CD4-positive, alpha-beta T cell (primary cell): ENCODE results near the gene PCBP1. TPM values are rescaled to one million over a fixed set of nuclear protein-coding genes. Genes with fewer than 3 reads are reported as not detected.

Experiments
- ATAC-seq: fragments of 200-7000 bp; cut with Tn5 transposase; one replicate; pipeline ENCODE4 v1.10.0; 2022; ENCODE audit warnings: mild to moderate bottlenecking; ENCODE audit not compliant: poor library complexity
- CTCF ChIA-PET: fragments of 350-600 bp; sonication (Branson Sonifier 250); formaldehyde crosslinking; loops from one replicate; lab custom pipeline; 2021; ENCODE audit warnings: antibody characterized with exemption, inconsistent platforms; lab: Charles Lee
- POLR2A ChIA-PET: fragments of 350-600 bp; sonication (Branson Sonifier 250); formaldehyde crosslinking; loops from one replicate; lab custom pipeline; 2021; ENCODE audit warnings: antibody characterized with exemption, inconsistent platforms; lab: Charles Lee
- DNase-seq, 14 experiments: peaks; one replicate each; pipeline ENCODE4 v3.0.0-alpha.2; 2013 to 2020; ENCODE audit warnings: mixed read lengths in 2 of 14
- H3K27ac ChIP-seq, 2 donors: one replicate each; pipeline versions ENCODE4 v1.5.1 to v1.7.0; 2013; ENCODE audit warnings: low read length in 2 of 2, low read depth in 1 of 2, mild to moderate bottlenecking in 1 of 2
- H3K27me3 ChIP-seq, 2 experiments: 1 replicate in 1 of 2; 2 replicates in 1 of 2; pipeline versions ENCODE4 v1.6.1 to v1.7.0; 2013; ENCODE audit warnings: low read length in 2 of 2, control low read depth in 1 of 2, mild to moderate bottlenecking in 1 of 2, moderate library complexity in 1 of 2; ENCODE audit not compliant: insufficient read depth in 2 of 2, control insufficient read depth in 1 of 2
- H3K36me3 ChIP-seq: one replicate; pipeline ENCODE4 v1.6.1; 2013; ENCODE audit warnings: low read length, control low read depth; ENCODE audit not compliant: insufficient read depth
- H3K4me1 ChIP-seq: one replicate; pipeline ENCODE4 v1.6.1; 2013; ENCODE audit warnings: low read length, control low read depth; ENCODE audit not compliant: insufficient read depth
- H3K4me3 ChIP-seq: one replicate; pipeline ENCODE4 v1.5.1; 2013; ENCODE audit warnings: mild to moderate bottlenecking, low read length, moderate library complexity
- H3K9me3 ChIP-seq, 2 experiments: 1 replicate in 1 of 2; 2 replicates in 1 of 2; pipeline versions ENCODE4 v1.6.1 to v1.7.0; 2013; ENCODE audit warnings: low read length in 2 of 2, mild to moderate bottlenecking in 2 of 2, control low read depth in 1 of 2, moderate library complexity in 1 of 2; ENCODE audit not compliant: control insufficient read depth in 1 of 2, insufficient read depth in 1 of 2
- H3K27ac Mint-ChIP-seq: one replicate; pipeline ENCODE4 v1.8.0; 2020; ENCODE audit warnings: mixed read lengths
- H3K27me3 Mint-ChIP-seq: one replicate; pipeline ENCODE4 v1.8.0; 2021; ENCODE audit warnings: mixed read lengths
- H3K36me3 Mint-ChIP-seq: one replicate; pipeline ENCODE4 v1.8.0; 2021; ENCODE audit warnings: low read depth, mixed read lengths
- H3K4me1 Mint-ChIP-seq: one replicate; pipeline ENCODE4 v1.8.0; 2021; ENCODE audit warnings: low read depth, mixed read lengths
- H3K4me3 Mint-ChIP-seq: one replicate; pipeline ENCODE4 v1.8.0; 2020; ENCODE audit warnings: mild to moderate bottlenecking, mixed read lengths
- H3K9me3 Mint-ChIP-seq: one replicate; pipeline ENCODE4 v1.8.0; 2020; ENCODE audit warnings: mixed read lengths
- intact Hi-C, 2 experiments: fragments of 100-400 bp; cut with DNase I in 1 of 2; cut with micrococcal nuclease in 1 of 2; formaldehyde crosslinking; loops; one replicate each; pipeline versions ENCODE4 v1.15.1 to v1.9.0; 2023 to 2025; cut with DNase I, micrococcal nuclease
- total RNA-seq, 174 experiments: library from RNA in 2 of 174; stranded (reverse) in 2 of 174; gene quantifications; one replicate each; pipeline ENCODE4 v1.2.3 and lab custom pipeline; 2021 to 2026
- TF ChIP-seq, protein P1 (sequence below): fragments of 200-600 bp; IDR thresholded peaks from one replicate; pipeline ENCODE4 v1.8.0; 2022; ENCODE audit warnings: antibody characterized with exemption, mild to moderate bottlenecking

PCBP1 gene
- total RNA-seq, 2 experiments from 2014 or later, result 228 to 233 TPM

DNA sequence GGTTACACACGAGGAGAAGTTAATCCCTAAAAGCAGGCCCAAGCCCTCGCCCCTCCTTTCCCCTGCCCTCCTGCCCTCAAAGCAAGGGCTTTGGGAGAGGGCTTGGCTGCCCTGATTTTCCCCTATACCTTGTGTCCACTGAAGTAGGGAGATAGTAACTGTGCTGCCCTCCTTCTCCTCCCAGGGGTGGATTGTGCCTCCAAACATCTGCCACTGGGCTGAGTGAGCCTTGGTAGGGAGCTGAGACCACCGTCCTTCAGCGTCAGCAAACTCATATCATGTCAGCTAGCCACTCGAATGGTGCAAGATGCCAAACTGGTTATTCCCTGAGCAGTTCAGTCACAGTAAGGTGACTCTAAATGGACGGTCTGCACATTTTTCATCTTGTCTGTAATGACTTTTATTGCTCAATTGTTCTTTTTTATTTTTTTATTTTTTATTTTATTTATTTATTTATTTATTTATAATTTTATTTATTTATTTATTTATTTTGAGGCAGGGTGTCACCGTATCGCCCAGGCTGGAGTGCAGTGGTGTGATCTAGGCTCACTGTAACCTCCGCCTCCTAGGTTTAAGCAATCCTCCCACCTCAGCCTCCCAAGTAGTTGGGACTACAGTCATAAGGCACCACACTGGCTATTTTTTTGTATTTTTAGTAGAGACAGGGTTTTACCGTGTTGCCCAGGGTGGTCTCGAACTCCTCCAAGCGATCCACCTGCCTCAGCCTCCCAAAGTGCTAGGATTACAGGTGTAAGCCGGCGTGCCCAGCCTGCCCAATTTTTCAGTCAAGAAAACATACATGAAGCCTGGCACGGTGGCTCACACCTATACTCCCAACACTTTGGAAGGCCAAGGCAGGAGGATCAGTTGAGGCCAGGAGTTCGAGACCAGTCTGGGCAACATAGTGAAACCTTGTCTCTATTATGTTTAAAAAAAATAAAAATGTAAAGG, 8.7 kb downstream of the PCBP1 start:
- Histone ChIP-seq H3K4me1 (peaks cover 48% of the 10 kb centered on the region), H3K36me3 (no peaks in the 10 kb centered on the region), H3K27me3 (no peaks in the 10 kb centered on the region), H3K9me3 (no peaks in the 10 kb centered on the region), H3K27ac (peak overlapping the region; percentile 74 to 80), H3K4me3 (peak overlapping the region; percentile 43)
- no peak for ATAC-seq
- Mint-ChIP-seq H3K4me3 (no peak overlapping the region), H3K36me3 (no peaks in the 10 kb centered on the region), H3K27ac (peak overlapping the region; percentile 96), H3K27me3 (no peaks in the 10 kb centered on the region), H3K9me3 (no peaks in the 10 kb centered on the region), H3K4me1 (peaks cover 40% of the 10 kb centered on the region)
- CTCF ChIA-PET, result interaction anchor here (1.1 to 2.8 kb wide), 7 partner anchors 9 to 95 kb away, joined by 3 to 9 read pairs (median 6); partner anchors contain the start of gene C2orf42
- POLR2A ChIA-PET, result interaction anchor here (1.0 to 15.0 kb wide), 12 partner anchors 9 to 182 kb away, joined by 3 to 932 read pairs (median 17); partner anchors contain the start of genes C2orf42, MXD1 and PCBP1
- intact Hi-C loops, result loop anchor here in 1 of 2 experiments (1.0 to 2.0 kb wide), 2 partner anchors 7 to 13 kb away; no protein-coding TSS in a partner anchor
- no peak for DNase-seq
- TF ChIP-seq, protein P1, sequence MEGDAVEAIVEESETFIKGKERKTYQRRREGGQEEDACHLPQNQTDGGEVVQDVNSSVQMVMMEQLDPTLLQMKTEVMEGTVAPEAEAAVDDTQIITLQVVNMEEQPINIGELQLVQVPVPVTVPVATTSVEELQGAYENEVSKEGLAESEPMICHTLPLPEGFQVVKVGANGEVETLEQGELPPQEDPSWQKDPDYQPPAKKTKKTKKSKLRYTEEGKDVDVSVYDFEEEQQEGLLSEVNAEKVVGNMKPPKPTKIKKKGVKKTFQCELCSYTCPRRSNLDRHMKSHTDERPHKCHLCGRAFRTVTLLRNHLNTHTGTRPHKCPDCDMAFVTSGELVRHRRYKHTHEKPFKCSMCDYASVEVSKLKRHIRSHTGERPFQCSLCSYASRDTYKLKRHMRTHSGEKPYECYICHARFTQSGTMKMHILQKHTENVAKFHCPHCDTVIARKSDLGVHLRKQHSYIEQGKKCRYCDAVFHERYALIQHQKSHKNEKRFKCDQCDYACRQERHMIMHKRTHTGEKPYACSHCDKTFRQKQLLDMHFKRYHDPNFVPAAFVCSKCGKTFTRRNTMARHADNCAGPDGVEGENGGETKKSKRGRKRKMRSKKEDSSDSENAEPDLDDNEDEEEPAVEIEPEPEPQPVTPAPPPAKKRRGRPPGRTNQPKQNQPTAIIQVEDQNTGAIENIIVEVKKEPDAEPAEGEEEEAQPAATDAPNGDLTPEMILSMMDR, result no peak

DNA sequence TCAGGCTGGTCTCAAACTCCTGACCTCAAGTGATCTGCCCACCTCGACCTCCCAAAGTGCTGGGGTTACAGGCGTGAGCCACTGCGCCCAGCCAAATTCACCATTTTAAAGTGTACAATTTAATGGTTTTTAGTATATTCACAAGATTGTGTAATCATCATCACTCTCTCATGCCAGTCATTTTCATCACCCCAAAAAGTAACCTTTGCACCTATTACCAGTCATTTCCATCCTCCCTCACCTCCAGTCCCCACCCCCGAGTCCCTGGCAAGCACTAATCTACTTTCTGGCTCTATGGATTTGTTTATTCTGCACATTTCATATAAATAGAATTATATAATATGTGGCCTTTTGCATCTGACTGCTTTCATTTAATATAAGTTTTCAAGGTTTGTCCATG, 10.8 kb downstream of the PCBP1 start:
- TF ChIP-seq, protein P1, result no peak
- CTCF ChIA-PET, result no interaction called here
- DNase-seq, result no peak
- no peak overlapping the region for H3K4me3 ChIP-seq
- H3K4me1 Mint-ChIP-seq, result peaks cover 36% of the 10 kb centered on the region
- no peaks in the 10 kb centered on the region for H3K9me3 Mint-ChIP-seq
- no peaks in the 10 kb centered on the region for H3K36me3 Mint-ChIP-seq
- no peak overlapping the region for H3K27ac ChIP-seq
- no peaks in the 10 kb centered on the region for H3K27me3 Mint-ChIP-seq
- peaks cover 32% of the 10 kb centered on the region for H3K4me1 ChIP-seq
- POLR2A ChIA-PET, result interaction anchor here (1.4 kb wide), 1 partner anchor 26 kb away, joined by 6 read pairs; no protein-coding TSS in a partner anchor
- intact Hi-C loops, result no loop called here
- no peaks in the 10 kb centered on the region for H3K9me3 ChIP-seq
- H3K36me3 ChIP-seq, result no peaks in the 10 kb centered on the region
- ATAC-seq, result no peak
- peak overlapping the region; percentile 43 for H3K27ac Mint-ChIP-seq
- no peaks in the 10 kb centered on the region for H3K27me3 ChIP-seq
- H3K4me3 Mint-ChIP-seq, result no peak overlapping the region

DNA sequence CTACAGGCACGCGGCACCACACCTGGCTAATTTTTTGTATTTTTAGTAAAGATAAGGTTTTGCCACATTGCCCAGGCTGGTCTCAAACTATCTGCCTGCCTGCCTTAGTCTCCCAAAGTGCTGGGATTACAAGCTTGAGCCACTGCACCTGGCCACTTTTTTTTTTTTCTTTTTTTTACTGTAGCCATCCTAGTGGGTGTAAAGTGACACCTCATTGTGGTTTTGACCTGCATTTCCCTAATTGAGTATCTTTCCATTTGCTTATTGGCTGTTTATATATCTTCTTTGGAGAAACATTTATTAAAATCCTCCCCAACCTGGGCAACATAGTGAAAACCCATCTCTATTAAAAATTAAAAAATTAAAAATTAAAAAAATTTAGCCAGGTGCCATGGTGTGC, 12.0 kb downstream of the PCBP1 start:
- Mint-ChIP-seq H3K9me3 (no peaks in the 10 kb centered on the region), H3K36me3 (no peaks in the 10 kb centered on the region), H3K27me3 (no peaks in the 10 kb centered on the region), H3K4me1 (peaks cover 36% of the 10 kb centered on the region), H3K27ac (no peak overlapping the region), H3K4me3 (no peak overlapping the region)
- intact Hi-C loops, result no loop called here
- Histone ChIP-seq H3K27ac (no peak overlapping the region), H3K4me1 (peaks cover 28% of the 10 kb centered on the region), H3K27me3 (no peaks in the 10 kb centered on the region), H3K4me3 (no peak overlapping the region), H3K36me3 (no peaks in the 10 kb centered on the region), H3K9me3 (no peaks in the 10 kb centered on the region)
- ATAC-seq, result no peak
- no peak for DNase-seq
- POLR2A ChIA-PET, result interaction anchor here (0.7 kb wide), 1 partner anchor 12 kb away, joined by 3 read pairs; the partner anchor contains the start of gene PCBP1
- TF ChIP-seq, protein P1, result no peak
- CTCF ChIA-PET, result no interaction called here
